ENCODE results near the gene NCAM2.

The NCAM2 gene

DNA sequence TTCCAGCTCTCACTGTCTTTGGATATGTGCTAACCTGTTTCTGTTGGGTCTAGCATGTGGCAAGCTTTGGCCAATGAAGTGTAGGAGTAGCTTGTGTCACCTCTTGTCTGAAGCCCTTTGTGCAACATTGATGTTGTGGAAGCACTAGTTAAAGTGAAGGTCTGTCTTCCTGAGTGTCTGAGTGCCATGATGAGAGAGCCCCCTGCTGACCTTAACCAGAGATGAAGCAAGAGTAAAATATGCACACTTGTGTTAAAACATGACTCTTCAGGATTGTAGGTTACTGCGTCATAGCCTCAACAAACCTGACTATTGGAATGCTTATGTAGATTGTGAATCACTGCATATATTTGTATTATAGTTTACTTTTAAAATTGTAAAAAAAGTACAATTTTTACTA, 103.7 kb downstream of the NCAM2 start:
- TF ChIP-seq, protein P1, sequence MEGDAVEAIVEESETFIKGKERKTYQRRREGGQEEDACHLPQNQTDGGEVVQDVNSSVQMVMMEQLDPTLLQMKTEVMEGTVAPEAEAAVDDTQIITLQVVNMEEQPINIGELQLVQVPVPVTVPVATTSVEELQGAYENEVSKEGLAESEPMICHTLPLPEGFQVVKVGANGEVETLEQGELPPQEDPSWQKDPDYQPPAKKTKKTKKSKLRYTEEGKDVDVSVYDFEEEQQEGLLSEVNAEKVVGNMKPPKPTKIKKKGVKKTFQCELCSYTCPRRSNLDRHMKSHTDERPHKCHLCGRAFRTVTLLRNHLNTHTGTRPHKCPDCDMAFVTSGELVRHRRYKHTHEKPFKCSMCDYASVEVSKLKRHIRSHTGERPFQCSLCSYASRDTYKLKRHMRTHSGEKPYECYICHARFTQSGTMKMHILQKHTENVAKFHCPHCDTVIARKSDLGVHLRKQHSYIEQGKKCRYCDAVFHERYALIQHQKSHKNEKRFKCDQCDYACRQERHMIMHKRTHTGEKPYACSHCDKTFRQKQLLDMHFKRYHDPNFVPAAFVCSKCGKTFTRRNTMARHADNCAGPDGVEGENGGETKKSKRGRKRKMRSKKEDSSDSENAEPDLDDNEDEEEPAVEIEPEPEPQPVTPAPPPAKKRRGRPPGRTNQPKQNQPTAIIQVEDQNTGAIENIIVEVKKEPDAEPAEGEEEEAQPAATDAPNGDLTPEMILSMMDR (IDR thresholded peaks at IDR 0.05): no peak
- Histone ChIP-seq H3K9ac (no peak overlapping the region), H2AFZ (no peak overlapping the region), H3K4me1 (no peaks in the 10 kb centered on the region), H3K4me2 (ENCODE audit: low read length) (no peak overlapping the region), H3K4me3 (ENCODE audit: low read depth, low read length) (no peak overlapping the region), H3K79me2 (no peaks in the 10 kb centered on the region), H3K27ac (no peak overlapping the region), H3K27me3 (ENCODE audit: control insufficient read depth, insufficient read depth, low read length) (no peaks in the 10 kb centered on the region), H3K9me3 (ENCODE audit: control insufficient read depth, low read length) (no peaks in the 10 kb centered on the region), H3K36me3 (ENCODE audit: control insufficient read depth, insufficient read depth, low read length) (no peaks in the 10 kb centered on the region)

DNA sequence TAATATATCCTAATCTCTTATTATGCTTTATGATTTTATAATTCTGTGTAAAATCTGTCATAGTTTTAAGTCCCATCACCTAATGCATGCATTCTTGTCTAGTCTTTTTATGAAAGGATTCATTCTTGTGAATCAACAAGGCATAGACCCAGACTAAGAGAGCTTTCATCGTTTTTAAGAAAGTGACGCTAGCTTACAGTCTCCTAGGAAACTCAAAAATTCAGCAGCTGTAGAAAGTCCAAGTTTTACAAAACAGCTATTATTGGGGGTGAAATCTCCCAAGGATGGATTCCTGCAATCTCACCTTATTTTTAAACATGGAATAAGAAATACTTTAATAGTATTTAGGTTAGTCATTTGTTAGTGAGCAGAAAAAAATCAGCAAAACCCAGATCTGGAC, 104.7 kb downstream of the NCAM2 start:
- no peaks in the 10 kb centered on the region for H3K27me3 ChIP-seq (ENCODE audit: control insufficient read depth, insufficient read depth, low read length)
- no peaks in the 10 kb centered on the region for H3K36me3 ChIP-seq (ENCODE audit: control insufficient read depth, insufficient read depth, low read length)
- no peak overlapping the region for H2AFZ ChIP-seq
- no peak overlapping the region for H3K9ac ChIP-seq
- H3K4me2 ChIP-seq (ENCODE audit: low read length): no peak overlapping the region
- no peaks in the 10 kb centered on the region for H3K9me3 ChIP-seq (ENCODE audit: control insufficient read depth, low read length)
- TF ChIP-seq, protein P1 (IDR thresholded peaks at IDR 0.05): no peak
- no peak overlapping the region for H3K27ac ChIP-seq
- H3K4me3 ChIP-seq (ENCODE audit: low read depth, low read length): no peak overlapping the region
- H3K79me2 ChIP-seq: no peaks in the 10 kb centered on the region
- H3K4me1 ChIP-seq: no peaks in the 10 kb centered on the region

DNA sequence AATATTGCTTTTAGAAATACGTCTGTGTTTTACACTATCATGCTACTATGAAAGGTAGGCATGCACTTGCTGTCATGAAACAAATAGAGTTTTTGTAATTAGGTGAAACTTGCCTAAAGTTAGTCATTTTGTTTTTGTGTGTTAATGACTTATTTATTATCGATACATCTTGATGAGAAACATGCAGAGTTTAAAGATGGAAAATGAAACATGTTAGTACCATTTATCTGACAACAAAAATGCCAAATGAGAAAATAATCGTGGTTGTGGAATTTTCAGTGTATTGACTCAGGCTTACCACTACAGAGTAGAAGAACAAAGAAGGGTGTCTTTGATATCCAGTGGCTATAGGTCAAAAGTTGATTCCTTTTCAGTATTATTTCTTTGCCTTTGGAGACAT, 105.5 kb downstream of the NCAM2 start:
- no peaks in the 10 kb centered on the region for H3K4me1 ChIP-seq
- no peak overlapping the region for H2AFZ ChIP-seq
- no peak overlapping the region for H3K4me3 ChIP-seq (ENCODE audit: low read depth, low read length)
- no peak overlapping the region for H3K9ac ChIP-seq
- no peaks in the 10 kb centered on the region for H3K79me2 ChIP-seq
- H3K27ac ChIP-seq: no peak overlapping the region
- TF ChIP-seq, protein P1 (IDR thresholded peaks at IDR 0.05): no peak
- H3K36me3 ChIP-seq (ENCODE audit: control insufficient read depth, insufficient read depth, low read length): no peaks in the 10 kb centered on the region
- H3K9me3 ChIP-seq (ENCODE audit: control insufficient read depth, low read length): no peaks in the 10 kb centered on the region
- H3K4me2 ChIP-seq (ENCODE audit: low read length): no peak overlapping the region
- no peaks in the 10 kb centered on the region for H3K27me3 ChIP-seq (ENCODE audit: control insufficient read depth, insufficient read depth, low read length)

DNA sequence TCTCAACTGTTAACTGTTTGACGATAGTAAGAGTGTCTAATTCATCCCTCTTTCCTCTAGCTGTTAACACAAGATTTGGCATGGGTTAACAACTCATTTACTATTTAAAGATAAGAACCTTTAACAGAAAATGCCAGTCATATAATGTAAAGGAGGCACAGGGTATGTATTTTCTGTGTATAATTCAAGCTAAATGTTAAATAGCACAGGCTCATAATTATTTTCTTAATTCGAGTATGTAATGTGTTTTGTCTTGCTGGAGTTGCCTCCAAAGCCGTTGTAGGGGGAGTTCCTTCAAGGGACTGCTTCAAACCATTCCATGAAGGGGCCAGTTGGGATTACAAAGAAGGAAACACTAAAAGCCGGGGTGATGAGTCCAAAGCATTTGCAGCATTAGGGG, 111.5 kb downstream of the NCAM2 start:
- TF ChIP-seq, protein P1 (IDR thresholded peaks at IDR 0.05): no peak
- H3K4me3 ChIP-seq (ENCODE audit: low read depth, low read length): no peak overlapping the region
- no peaks in the 10 kb centered on the region for H3K79me2 ChIP-seq

DNA sequence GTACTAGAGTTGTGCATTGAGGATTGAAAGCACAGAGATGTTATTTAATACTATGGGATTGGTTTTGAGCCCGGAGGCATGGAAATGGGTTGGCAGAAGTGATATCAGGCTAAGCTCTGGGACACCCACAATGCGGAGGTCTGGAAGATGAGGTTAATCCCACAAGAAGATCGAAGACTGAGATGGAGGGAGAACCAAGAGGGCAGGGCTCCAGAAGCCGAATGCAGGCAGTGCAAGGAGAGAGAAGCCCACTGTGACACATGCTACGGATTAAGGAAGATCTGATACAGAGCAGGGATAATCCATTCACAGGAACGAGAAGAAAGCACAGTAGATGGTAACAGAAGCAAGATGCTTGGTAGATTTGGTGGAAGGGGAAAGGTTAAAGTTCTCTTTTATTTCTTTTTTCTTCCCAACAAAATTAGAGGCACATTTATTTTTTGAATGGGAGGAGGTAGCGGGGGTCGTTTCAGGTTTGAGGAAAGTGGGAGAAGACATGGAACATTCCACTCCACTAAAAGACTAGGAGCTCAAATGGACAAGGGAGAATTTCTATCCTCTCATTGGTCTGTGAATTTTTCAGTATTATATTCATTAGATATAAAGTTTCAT, 113.2 kb downstream of the NCAM2 start:
- H3K4me3 ChIP-seq (ENCODE audit: low read depth, low read length): no peak overlapping the region
- TF ChIP-seq, protein P1 (IDR thresholded peaks at IDR 0.05): no peak
- H3K4me1 ChIP-seq: no peaks in the 10 kb centered on the region
- no peaks in the 10 kb centered on the region for H3K9me3 ChIP-seq (ENCODE audit: control insufficient read depth, low read length)
- no peaks in the 10 kb centered on the region for H3K36me3 ChIP-seq (ENCODE audit: control insufficient read depth, insufficient read depth, low read length)
- no peak overlapping the region for H3K27ac ChIP-seq
- no peaks in the 10 kb centered on the region for H3K79me2 ChIP-seq
- no peak overlapping the region for H3K9ac ChIP-seq
- H3K4me2 ChIP-seq (ENCODE audit: low read length): no peak overlapping the region
- H3K27me3 ChIP-seq (ENCODE audit: control insufficient read depth, insufficient read depth, low read length): no peaks in the 10 kb centered on the region
- no peak overlapping the region for H2AFZ ChIP-seq

More for the DNA sequence above, 111.5 kb downstream of the NCAM2 start:
- no peaks in the 10 kb centered on the region for H3K9me3 ChIP-seq (ENCODE audit: control insufficient read depth, low read length)
- no peak overlapping the region for H2AFZ ChIP-seq
- H3K4me2 ChIP-seq (ENCODE audit: low read length): no peak overlapping the region
- H3K9ac ChIP-seq: no peak overlapping the region
- H3K36me3 ChIP-seq (ENCODE audit: control insufficient read depth, insufficient read depth, low read length): no peaks in the 10 kb centered on the region
- no peaks in the 10 kb centered on the region for H3K4me1 ChIP-seq
- no peak overlapping the region for H3K27ac ChIP-seq
- no peaks in the 10 kb centered on the region for H3K27me3 ChIP-seq (ENCODE audit: control insufficient read depth, insufficient read depth, low read length)

Measured in parathyroid adenoma (tissue), 2 donors.